Measurements from ENCODE around the gene OR51B6. TPM values are rescaled to one million over a fixed set of nuclear protein-coding genes. Genes with fewer than 3 reads are reported as not detected.
"Not testable (repeated sequence)": the region's sequence is repeated elsewhere in the genome, so short reads cannot be mapped to it uniquely, and the experiment has no call there.

Gene OR51B6
- polyA plus RNA-seq, 3 donors: not detected

GRCh38 chr11:5363679-5364078, 12.4 kb downstream of the OR51B6 start:
- no peak for DNase-seq

- DNase-seq: no peak
These were observed 12.9 kb downstream of the OR51B6 start for GRCh38 chr11:5364214-5364613.

- DNase-seq: not testable (repeated sequence)
These were observed 15.1 kb downstream of the OR51B6 start for GRCh38 chr11:5366365-5366764.

- no peak for DNase-seq
These were observed 15.5 kb downstream of the OR51B6 start for GRCh38 chr11:5366856-5367255.

- DNase-seq: no peak
These were observed 16.3 kb downstream of the OR51B6 start for GRCh38 chr11:5367448-5368074.

- DNase-seq: no peak
These were observed 17.3 kb downstream of the OR51B6 start for GRCh38 chr11:5368502-5369043.

GRCh38 chr11:5369789-5370188, 18.5 kb downstream of the OR51B6 start:
- no peak for DNase-seq

GRCh38 chr11:5380740-5381342, 29.5 kb downstream of the OR51B6 start:
- peak; percentile 33 for DNase-seq

GRCh38 chr11:5383576-5383975, 32.3 kb downstream of the OR51B6 start, which contains the start of gene OR51M1:
TSS of gene OR51M1 (plus strand) at chr11:5383812. CDS start at chr11:5389399, 5,587 bp downstream.
- DNase-seq: no peak

- DNase-seq: no peak
These were observed 33.0 kb downstream of the OR51B6 start for GRCh38 chr11:5384335-5384734.

GRCh38 chr11:5390210-5390609, 38.9 kb downstream of the OR51B6 start:
- no peak for DNase-seq

GRCh38 chr11:5394091-5394490, 42.8 kb downstream of the OR51B6 start:
- no peak for DNase-seq

- no peak for DNase-seq
These were observed 47.6 kb downstream of the OR51B6 start for GRCh38 chr11:5398936-5399335.

Other genes with a start within 250 kb of the OR51B6 start
- gene OR52A5, start 213.2 kb upstream of the OR51B6 start, polyA plus RNA-seq (ENCODE audit: insufficient read length in 3 of 3): not detected
- under 1 TPM; 0.01 to 0.04 (median 0.03) TPM for gene OR52A1, start 196.8 kb upstream of the OR51B6 start, polyA plus RNA-seq (ENCODE audit: insufficient read length in 3 of 3)
- not detected for gene OR51V1, start 150.8 kb upstream of the OR51B6 start, polyA plus RNA-seq (ENCODE audit: insufficient read length in 3 of 3)
- gene HBB, start 124.4 kb upstream of the OR51B6 start, polyA plus RNA-seq (ENCODE audit: insufficient read length in 3 of 3): 100 to 1,000 TPM; 107 to 153 (median 133) TPM
- gene HBD, start 117.0 kb upstream of the OR51B6 start, polyA plus RNA-seq (ENCODE audit: insufficient read length in 3 of 3): 1 to 10 TPM in 1 of 3 donors, under 1 TPM in 2; 0.68 to 1.1 (median 0.93) TPM
- gene HBG1, start 101.7 kb upstream of the OR51B6 start, polyA plus RNA-seq (ENCODE audit: insufficient read length in 3 of 3): 100 to 1,000 TPM; 482 to 633 (median 588) TPM
- 1,000 to 10,000 TPM; 1,217 to 2,022 (median 1,324) TPM for gene HBG2, start 96.7 kb upstream of the OR51B6 start, polyA plus RNA-seq (ENCODE audit: insufficient read length in 3 of 3)
- gene HBE1, start 81.6 kb upstream of the OR51B6 start, polyA plus RNA-seq (ENCODE audit: insufficient read length in 3 of 3): 10 to 100 TPM in 1 of 3 donors, 1 to 10 TPM in 2; 2.4 to 10.5 (median 7.1) TPM
- gene OR51B4, start 49.6 kb upstream of the OR51B6 start, polyA plus RNA-seq (ENCODE audit: insufficient read length in 3 of 3): under 1 TPM; 0.09 to 0.24 (median 0.18) TPM
- not detected for gene OR51B2, start 27.2 kb upstream of the OR51B6 start, polyA plus RNA-seq (ENCODE audit: insufficient read length in 3 of 3)
- gene OR51B5, start 8.0 kb upstream of the OR51B6 start, polyA plus RNA-seq (ENCODE audit: insufficient read length in 3 of 3): under 1 TPM; 0.32 to 0.59 (median 0.34) TPM
- under 1 TPM in 2 of 3 donors, not detected in 1; 0.09 to 0.14 TPM for gene OR51M1, start 32.3 kb downstream of the OR51B6 start, polyA plus RNA-seq (ENCODE audit: insufficient read length in 3 of 3)
- under 1 TPM in 1 of 3 donors, not detected in 2; 0.16 TPM for gene OR51Q1, start 70.6 kb downstream of the OR51B6 start, polyA plus RNA-seq (ENCODE audit: insufficient read length in 3 of 3)
- not detected for gene OR51I1, start 90.0 kb downstream of the OR51B6 start, polyA plus RNA-seq (ENCODE audit: insufficient read length in 3 of 3)
- not detected for gene OR51I2, start 97.8 kb downstream of the OR51B6 start, polyA plus RNA-seq (ENCODE audit: insufficient read length in 3 of 3)
- gene OR52D1, start 137.2 kb downstream of the OR51B6 start, polyA plus RNA-seq (ENCODE audit: insufficient read length in 3 of 3): not detected
- not detected for gene UBQLN3, start 158.4 kb downstream of the OR51B6 start, polyA plus RNA-seq (ENCODE audit: insufficient read length in 3 of 3)
- 1 to 10 TPM in 2 of 3 donors, under 1 TPM in 1; 0.51 to 1.2 (median 1.1) TPM for gene UBQLNL, start 165.2 kb downstream of the OR51B6 start, polyA plus RNA-seq (ENCODE audit: insufficient read length in 3 of 3)
- under 1 TPM in 1 of 3 donors, not detected in 2; 0.17 TPM for gene OR52H1, start 197.0 kb downstream of the OR51B6 start, polyA plus RNA-seq (ENCODE audit: insufficient read length in 3 of 3)
- gene OR52B6, start 229.4 kb downstream of the OR51B6 start, polyA plus RNA-seq (ENCODE audit: insufficient read length in 3 of 3): not detected
- 10 to 100 TPM; 20.0 to 38.2 (median 27.1) TPM for gene TRIM6, start 245.1 kb downstream of the OR51B6 start, polyA plus RNA-seq (ENCODE audit: insufficient read length in 3 of 3)

Data from renal pelvis (tissue), 4 donors.